ENCODE results near the gene ITGB6. TPM values are rescaled to one million over a fixed set of nuclear protein-coding genes. Genes with fewer than 3 reads are reported as not detected.

Gene ITGB6
- total RNA-seq, 4 donors from 2014 or later, result 0.81 to 2.8 (median 1.0) TPM

DNA sequence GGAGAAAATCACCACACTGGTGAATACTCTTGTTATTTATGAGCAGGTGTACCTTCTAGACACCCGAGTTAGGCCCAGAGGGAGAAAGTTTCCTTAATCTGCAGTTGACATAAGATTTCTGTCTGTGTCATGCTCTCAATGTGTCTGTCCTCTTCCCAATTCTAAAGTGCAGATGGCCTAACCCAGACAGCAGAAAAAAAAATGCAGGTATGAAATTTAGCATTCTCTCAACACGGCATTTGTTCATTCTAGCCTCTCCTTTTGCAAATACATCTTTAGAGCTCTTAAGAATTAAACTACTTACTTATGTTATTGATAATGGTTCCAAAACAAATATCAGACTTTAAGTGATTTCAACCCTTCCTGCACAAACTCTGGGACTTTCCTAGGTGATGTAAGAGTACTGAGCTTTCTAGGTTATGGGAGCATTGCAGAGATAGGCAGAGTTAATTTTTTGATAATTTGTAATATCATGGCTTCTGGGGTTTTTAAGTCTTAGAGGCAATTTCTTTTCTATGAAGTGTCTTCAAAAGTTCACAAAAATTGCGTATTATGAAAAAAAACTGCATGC, 32.9 kb upstream of the ITGB6 start:
- TF ChIP-seq, protein P1, sequence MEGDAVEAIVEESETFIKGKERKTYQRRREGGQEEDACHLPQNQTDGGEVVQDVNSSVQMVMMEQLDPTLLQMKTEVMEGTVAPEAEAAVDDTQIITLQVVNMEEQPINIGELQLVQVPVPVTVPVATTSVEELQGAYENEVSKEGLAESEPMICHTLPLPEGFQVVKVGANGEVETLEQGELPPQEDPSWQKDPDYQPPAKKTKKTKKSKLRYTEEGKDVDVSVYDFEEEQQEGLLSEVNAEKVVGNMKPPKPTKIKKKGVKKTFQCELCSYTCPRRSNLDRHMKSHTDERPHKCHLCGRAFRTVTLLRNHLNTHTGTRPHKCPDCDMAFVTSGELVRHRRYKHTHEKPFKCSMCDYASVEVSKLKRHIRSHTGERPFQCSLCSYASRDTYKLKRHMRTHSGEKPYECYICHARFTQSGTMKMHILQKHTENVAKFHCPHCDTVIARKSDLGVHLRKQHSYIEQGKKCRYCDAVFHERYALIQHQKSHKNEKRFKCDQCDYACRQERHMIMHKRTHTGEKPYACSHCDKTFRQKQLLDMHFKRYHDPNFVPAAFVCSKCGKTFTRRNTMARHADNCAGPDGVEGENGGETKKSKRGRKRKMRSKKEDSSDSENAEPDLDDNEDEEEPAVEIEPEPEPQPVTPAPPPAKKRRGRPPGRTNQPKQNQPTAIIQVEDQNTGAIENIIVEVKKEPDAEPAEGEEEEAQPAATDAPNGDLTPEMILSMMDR (IDR thresholded peaks at IDR 0.05 in 4 of 5, conservative IDR thresholded peaks at IDR 0.05 in 1 of 5), result no peak
- no peak for TF ChIP-seq POLR2A (IDR thresholded peaks at IDR 0.05)
- ATAC-seq (no peak), DNase-seq (no peak)
- H3K27ac ChIP-seq, result peak overlapping the region; percentile 83 to 93 (median 87)
- in situ Hi-C loops (cut with MboI; ENCODE audit: low sequenced_read_pairs in 4 of 4), result no loop called here
- intact Hi-C loops (cut with DNase I; ENCODE audit: low total_unique reads), result no loop called here
- H3K4me3 ChIP-seq, result no peak overlapping the region
- no peaks in the 10 kb centered on the region for H3K9me3 ChIP-seq
- no peaks in the 10 kb centered on the region for H3K36me3 ChIP-seq
- H3K27me3 ChIP-seq, result no peaks in the 10 kb centered on the region
- peaks cover 38 to 53% of the 10 kb centered on the region in 2 donors for H3K4me1 ChIP-seq

DNA sequence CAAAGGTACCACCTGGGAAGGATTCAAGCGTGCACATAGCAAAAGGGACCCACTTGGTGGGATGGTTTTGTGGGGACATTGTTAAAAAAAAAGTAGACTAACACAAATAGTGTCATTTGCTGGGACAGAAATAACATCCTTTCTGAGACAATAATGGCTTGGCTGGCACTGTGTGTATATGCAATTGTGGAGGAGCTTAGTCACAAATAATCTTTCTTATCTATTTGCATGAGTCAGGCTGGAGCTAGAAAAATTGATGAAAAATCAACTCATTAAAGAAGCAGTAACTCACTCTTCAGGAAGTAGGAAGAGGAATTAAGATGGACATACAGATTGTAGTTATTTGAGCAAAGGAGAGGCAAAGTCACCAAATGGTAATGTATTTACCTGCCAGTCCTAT, 29.5 kb upstream of the ITGB6 start:
- no peak overlapping the region for H3K4me3 ChIP-seq

DNA sequence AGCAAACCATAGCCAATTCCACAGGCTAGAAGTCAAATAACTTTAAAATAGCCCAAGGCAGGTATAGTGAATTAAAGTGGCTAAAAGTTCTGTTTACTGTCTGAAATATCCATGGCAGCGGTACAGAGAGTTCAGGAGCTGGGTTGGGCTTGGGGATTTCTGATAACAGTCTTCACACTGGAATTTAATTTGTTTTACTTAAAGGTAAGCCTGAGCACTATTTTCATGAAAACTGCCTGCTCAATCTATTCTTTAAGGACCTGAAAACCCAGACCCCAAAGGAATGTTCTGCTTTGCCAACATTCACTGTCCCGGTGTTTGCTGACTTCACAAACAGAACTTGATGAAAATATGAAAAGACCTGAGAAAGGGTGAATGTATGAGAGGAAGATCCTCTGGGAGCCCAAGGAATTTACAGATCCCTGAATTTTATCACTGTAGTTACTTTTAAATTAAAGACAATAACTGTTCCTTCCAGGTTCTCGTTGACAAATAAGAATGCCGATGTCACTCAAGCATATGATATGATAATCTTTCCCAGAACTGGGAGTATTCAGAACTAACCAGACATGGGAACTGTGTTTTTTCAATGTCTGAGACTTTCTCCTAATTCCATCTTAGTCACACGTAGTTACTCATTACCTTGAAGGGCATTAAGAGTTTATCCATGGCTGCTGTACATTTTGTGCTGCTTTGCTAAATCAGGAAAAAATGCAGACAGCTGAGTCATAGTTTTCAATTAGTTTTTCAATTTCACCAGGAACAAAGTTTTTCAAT, 28.3 kb upstream of the ITGB6 start:
- in situ Hi-C loops (cut with MboI; ENCODE audit: low sequenced_read_pairs in 4 of 4) (no loop called here), intact Hi-C loops (cut with DNase I; ENCODE audit: low total_unique reads) (no loop called here)
- ATAC-seq (no peak), DNase-seq (no peak)
- Histone ChIP-seq H3K4me1 (peaks cover 70 to 76% of the 10 kb centered on the region in 2 donors), H3K4me3 (no peak overlapping the region), H3K36me3 (no peaks in the 10 kb centered on the region), H3K9me3 (no peaks in the 10 kb centered on the region), H3K27me3 (no peaks in the 10 kb centered on the region), H3K27ac (peak overlapping the region; percentile 83 to 93 (median 87))
- no peak for TF ChIP-seq POLR2A (IDR thresholded peaks at IDR 0.05)
- TF ChIP-seq, protein P1 (IDR thresholded peaks at IDR 0.05 in 4 of 5, conservative IDR thresholded peaks at IDR 0.05 in 1 of 5), result no peak

More for the DNA sequence above, 29.5 kb upstream of the ITGB6 start:
- Histone ChIP-seq H3K27ac (peak overlapping the region; percentile 83 to 93 (median 87)), H3K9me3 (no peaks in the 10 kb centered on the region), H3K27me3 (no peaks in the 10 kb centered on the region), H3K36me3 (no peaks in the 10 kb centered on the region), H3K4me1 (peaks cover 59 to 65% of the 10 kb centered on the region in 2 donors)
- intact Hi-C loops (cut with DNase I; ENCODE audit: low total_unique reads) (no loop called here), in situ Hi-C loops (cut with MboI; ENCODE audit: low sequenced_read_pairs in 4 of 4) (no loop called here)
- no peak for TF ChIP-seq POLR2A (IDR thresholded peaks at IDR 0.05)
- TF ChIP-seq, protein P1 (IDR thresholded peaks at IDR 0.05 in 4 of 5, conservative IDR thresholded peaks at IDR 0.05 in 1 of 5), result no peak
- DNase-seq (no peak), ATAC-seq (no peak)

DNA sequence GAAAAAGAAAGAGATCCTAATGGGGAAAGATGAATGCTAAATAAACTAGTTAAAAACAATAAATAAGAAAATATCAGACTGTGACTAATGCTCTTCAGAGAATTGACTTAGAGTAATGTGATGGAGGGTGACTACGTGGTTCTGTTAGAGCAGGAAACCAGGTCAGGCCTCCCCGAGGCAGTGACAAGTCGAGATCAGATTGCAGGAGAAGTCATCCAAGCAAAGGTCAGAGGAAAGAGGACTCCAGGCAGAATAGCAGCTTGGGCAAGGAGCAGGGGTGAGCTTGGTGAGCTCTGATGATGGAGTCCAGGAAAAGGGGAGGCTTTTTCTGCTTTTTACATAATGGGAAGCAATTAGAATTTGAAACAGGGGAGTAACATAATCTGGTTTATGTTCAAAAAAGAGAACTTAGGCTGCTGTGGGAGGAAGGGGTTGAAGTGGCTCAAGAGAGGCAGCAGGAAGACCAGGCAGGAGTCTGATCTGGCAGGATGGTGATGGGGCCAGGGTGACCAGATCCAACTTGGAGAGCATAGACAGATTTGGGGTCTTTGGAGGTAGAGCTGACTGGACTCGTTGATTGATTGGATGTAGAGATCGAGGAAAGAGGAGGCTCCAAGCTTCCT, 27.3 kb upstream of the ITGB6 start:
- ATAC-seq (peak; percentile 89 to 93), DNase-seq (peak; percentile 72 to 89)
- no peaks in the 10 kb centered on the region for H3K27me3 ChIP-seq
- H3K4me1 ChIP-seq, result peaks cover 79 to 85% of the 10 kb centered on the region in 2 donors
- H3K36me3 ChIP-seq, result no peaks in the 10 kb centered on the region
- H3K4me3 ChIP-seq, result no peak overlapping the region
- intact Hi-C loops (cut with DNase I; ENCODE audit: low total_unique reads), result no loop called here
- peak in 1 of 2 donors; percentile 30 for TF ChIP-seq POLR2A (IDR thresholded peaks at IDR 0.05)
- TF ChIP-seq, protein P1 (IDR thresholded peaks at IDR 0.05 in 4 of 5, conservative IDR thresholded peaks at IDR 0.05 in 1 of 5), result no peak
- no peaks in the 10 kb centered on the region for H3K9me3 ChIP-seq
- peak overlapping the region; percentile 83 to 93 (median 87) for H3K27ac ChIP-seq
- in situ Hi-C loops (cut with MboI; ENCODE audit: low sequenced_read_pairs in 4 of 4), result no loop called here
